GM12878 (cell line): ENCODE results near the gene ETS1. TPM values are rescaled to one million over a fixed set of nuclear protein-coding genes. Genes with fewer than 3 reads are reported as not detected.
A peak's percentile ranks its signal among the peaks of the same experiment; 100 is the strongest.

ENCODE experiments used
- ASH2L ChIP-seq: fragments of 300-600, 200-600 bp; sonication (generic); IDR thresholded peaks from 2 replicates; pipeline ENCODE4 v1.6.1; 2017; ENCODE audit warnings: low read depth, mild to moderate bottlenecking, borderline replicate concordance
- ATF2 ChIP-seq: IDR thresholded peaks from 2 replicates; pipeline ENCODE4 v1.6.1; 2012; ENCODE audit warnings: low read length, inconsistent platforms
- BCL11A ChIP-seq: IDR thresholded peaks from 2 replicates; pipeline ENCODE4 v1.6.1; 2011; ENCODE audit warnings: low read depth, low read length
- CEBPZ ChIP-seq: fragments of 150-350 bp; IDR thresholded peaks from 2 replicates; pipeline ENCODE4 v1.6.1; 2016; ENCODE audit warnings: low read depth, low read length
- DPF2 ChIP-seq: fragments of 450-650 bp; IDR thresholded peaks from 2 replicates; pipeline ENCODE4 v1.6.1; 2017; ENCODE audit warnings: mild to moderate bottlenecking
- GATAD2B ChIP-seq: fragments of 450-650 bp; conservative IDR thresholded peaks from 2 replicates; pipeline ENCODE4 v1.6.1; 2017; ENCODE audit warnings: low read depth, mild to moderate bottlenecking, moderate library complexity
- KLF5 ChIP-seq: fragments of 450-650 bp; IDR thresholded peaks from 2 replicates; pipeline ENCODE4 v1.6.1; 2014; ENCODE audit warnings: mild to moderate bottlenecking; ENCODE audit not compliant: partially characterized antibody
- MEF2B ChIP-seq: fragments of 450-650 bp; IDR thresholded peaks from 2 replicates; pipeline ENCODE4 v1.6.1; 2018; ENCODE audit warnings: mild to moderate bottlenecking, moderate library complexity; ENCODE audit not compliant: partially characterized antibody, poor library complexity, severe bottlenecking
- MLLT1 ChIP-seq: fragments of 450-650 bp; IDR thresholded peaks from 2 replicates; pipeline ENCODE4 v1.6.1; 2016; ENCODE audit warnings: mild to moderate bottlenecking
- MYC ChIP-seq: IDR thresholded peaks from 2 replicates; pipeline ENCODE4 v1.6.1; 2011; ENCODE audit warnings: mild to moderate bottlenecking, low read length, moderate library complexity, inconsistent platforms; ENCODE audit not compliant: insufficient read depth, insufficient replicate concordance, insufficient read length, severe bottlenecking
- NBN ChIP-seq: fragments of 450-650 bp; IDR thresholded peaks from 2 replicates; pipeline ENCODE4 v1.6.1; 2016
- NFIC ChIP-seq: IDR thresholded peaks from 2 replicates; pipeline ENCODE4 v1.6.1; 2012; ENCODE audit warnings: low read depth, mild to moderate bottlenecking, inconsistent platforms, low read length, moderate library complexity
- PKNOX1 ChIP-seq: fragments of 450-650 bp; IDR thresholded peaks from 2 replicates; pipeline ENCODE4 v1.6.1; 2016; ENCODE audit warnings: mild to moderate bottlenecking
- RB1 ChIP-seq: fragments of 450-650 bp; formaldehyde crosslinking; IDR thresholded peaks from 2 replicates; pipeline ENCODE4 v1.6.1; 2017; ENCODE audit warnings: mild to moderate bottlenecking, borderline replicate concordance
- RCOR1 ChIP-seq: conservative IDR thresholded peaks from 2 replicates; pipeline ENCODE4 v1.6.1; 2012; ENCODE audit warnings: low read depth, low read length, improper control_type of control experiment
- STAT3 ChIP-seq: IDR thresholded peaks from 2 replicates; pipeline ENCODE4 v1.6.1; 2011; ENCODE audit warnings: low read depth, low read length, improper control_type of control experiment
- ZNF592 ChIP-seq: fragments of 450-650 bp; IDR thresholded peaks from 2 replicates; pipeline ENCODE4 v1.6.1; 2017; ENCODE audit warnings: mild to moderate bottlenecking, moderate library complexity
- polyA plus RNA-seq, 11 experiments: library from polyadenylated mRNA; depleted of rRNA in 4 of 11; unstranded in 6 of 11; stranded (reverse) in 5 of 11; fragments of >200 nt; fragmentation: Nextera tagmentation in 4 of 11; fragmentation: Illumina TruSeq in 1 of 11; extraction: Ambion mirVana in 4 of 11; extraction: Trizol in 1 of 11; gene quantifications; 1 replicate in 1 of 11; 2 replicates in 10 of 11; pipeline versions ENCODE4 v1.2.1 to v1.2.3, GENCODE V29; 2011 to 2016; ENCODE audit warnings: inconsistent platforms in 2 of 11, missing spikeins in 2 of 11, low read depth in 1 of 11
- total RNA-seq, 4 experiments: library from RNA; depleted of rRNA in 3 of 4; stranded (reverse); fragments of >200 nt in 3 of 4; fragmentation: Illumina TruSeq in 1 of 4; extraction: Trizol in 1 of 4; gene quantifications; 2 replicates each; pipeline versions ENCODE4 v1.2.1 to v1.2.3, GENCODE V29; 2013 to 2021

Gene ETS1
- total and polyA plus RNA-seq, 10 of the 15 experiments (the other 5 are each of a cell fraction or from before 2014, with no cell fraction given), result 12.5 to 112 (median 55.5) TPM

- TF ChIP-seq ZNF592 (no peak), KLF5 (peak; percentile 52), GATAD2B (peak; percentile 89), BCL11A (peak; percentile 37), PKNOX1 (no peak; the same call in 1 of the 2 replicates), ATF2 (peak; percentile 59; the same call in 1 of the 2 replicates), CEBPZ (no peak), ASH2L (peak; percentile 86; the same call in 1 of the 2 replicates), RCOR1 (0 out of 2 replicates have a peak, but pooled peaks have one; percentile 69), NBN (peak; percentile 74), RB1 (peak; percentile 57; the same call in 1 of the 2 replicates), MEF2B (peak; percentile 93), DPF2 (peak; percentile 80; the same call in 1 of the 2 replicates), MLLT1 (peak; percentile 58; the same call in 1 of the 2 replicates), MYC (no peak), NFIC (peak; percentile 67), STAT3 (no peak)
Measured at GRCh38 chr11:128610721-128611617, 23.6 kb upstream of the ETS1 start (continued).
